Fibroblast of peridontal ligament (primary cell): Measurements from ENCODE around the gene CR1.
"Not testable (repeated sequence)": the region's sequence is repeated elsewhere in the genome, so short reads cannot be mapped to it uniquely, and the experiment has no call there.

ENCODE experiments used
- DNase-seq: peaks from one replicate; pipeline ENCODE4 v3.0.0-alpha.2; 2010; ENCODE audit errors: extremely low read depth

CR1 gene

GRCh38 chr1:207589506-207589905 is 93.5 kb downstream of the CR1 start:
- not testable (repeated sequence) for DNase-seq

- DNase-seq: not testable (repeated sequence)
These were observed 95.2 kb downstream of the CR1 start for GRCh38 chr1:207591205-207591604.

- not testable (repeated sequence) for DNase-seq
These were observed 98.1 kb downstream of the CR1 start for GRCh38 chr1:207594095-207594494.

GRCh38 chr1:207603777-207604176 is 107.8 kb downstream of the CR1 start:
- no peak for DNase-seq

GRCh38 chr1:207605444-207606361 is 109.7 kb downstream of the CR1 start:
- DNase-seq: no peak

GRCh38 chr1:207606362-207606755 is 110.4 kb downstream of the CR1 start:
- no peak for DNase-seq

GRCh38 chr1:207612762-207613161 is 116.8 kb downstream of the CR1 start:
- no peak for DNase-seq

- DNase-seq: peak; percentile 56
These were observed 124.0 kb downstream of the CR1 start for GRCh38 chr1:207619871-207620542.

- DNase-seq: no peak
These were observed 124.6 kb downstream of the CR1 start for GRCh38 chr1:207620543-207620893.

- not testable (repeated sequence) for DNase-seq
These were observed 129.6 kb downstream of the CR1 start for GRCh38 chr1:207625504-207626071.

- no peak for DNase-seq
These were observed 131.0 kb downstream of the CR1 start for GRCh38 chr1:207626972-207627337.

GRCh38 chr1:207627496-207627895 is 131.5 kb downstream of the CR1 start:
- no peak for DNase-seq

GRCh38 chr1:207628776-207629175 is 132.8 kb downstream of the CR1 start:
- no peak for DNase-seq

- DNase-seq: no peak
These were observed 135.2 kb downstream of the CR1 start for GRCh38 chr1:207631137-207631536.

GRCh38 chr1:207633226-207633625 is 137.3 kb downstream of the CR1 start:
- DNase-seq: no peak

- DNase-seq: not testable (repeated sequence)
These were observed 137.8 kb downstream of the CR1 start for GRCh38 chr1:207633699-207634289.

- DNase-seq: not testable (repeated sequence)
These were observed 138.3 kb downstream of the CR1 start for GRCh38 chr1:207634293-207634692.

- not testable (repeated sequence) for DNase-seq
These were observed 139.7 kb downstream of the CR1 start for GRCh38 chr1:207635569-207636186.

- not testable (repeated sequence) for DNase-seq
These were observed 142.7 kb downstream of the CR1 start for GRCh38 chr1:207638487-207639145.

GRCh38 chr1:207639362-207639761 is 143.4 kb downstream of the CR1 start:
- DNase-seq: not testable (repeated sequence)

GRCh38 chr1:207644166-207644851 is 148.4 kb downstream of the CR1 start:
- DNase-seq: no peak
